Body of pancreas (tissue), 4 donors: Measurements from ENCODE around the gene NRCAM. TPM values are rescaled to one million over a fixed set of nuclear protein-coding genes. Genes with fewer than 3 reads are reported as not detected.
"Not testable (repeated sequence)": the region's sequence is repeated elsewhere in the genome, so short reads cannot be mapped to it uniquely, and the experiment has no call there.

Experiments
- ATAC-seq: fragments of 150-250 bp; one replicate; pipeline ENCODE4 v1.9.1; 2016
- DNase-seq, 4 donors: peaks; one replicate each; pipeline ENCODE4 v3.0.0-alpha.2; 2019
- H3K27ac ChIP-seq, 4 donors: fragments of 200-600 bp; sonication (generic); 1 replicate in 3 of 4; 2 replicates in 1 of 4; pipeline versions ENCODE4 v1.5.1 to v1.6.1; 2016 to 2019; ENCODE audit warnings: mild to moderate bottlenecking in 1 of 4, mixed read lengths in 1 of 4, moderate library complexity in 1 of 4
- H3K27me3 ChIP-seq, 2 donors: fragments of 200-600 bp; sonication (generic); one replicate each; pipeline ENCODE4 v1.6.0; 2016; ENCODE audit warnings: mild to moderate bottlenecking in 1 of 2
- H3K36me3 ChIP-seq, 2 donors: fragments of 200-600 bp; sonication (generic); replicated peaks in 1 of 2; 2 replicates each; pipeline ENCODE4 v1.5.1; 2016; ENCODE audit warnings: low read depth in 2 of 2; ENCODE audit not compliant: insufficient read depth in 1 of 2
- H3K4me1 ChIP-seq: fragments of 200-600 bp; sonication (generic); one replicate; pipeline ENCODE4 v1.6.0; 2016
- H3K4me3 ChIP-seq, 2 donors: fragments of 200-600 bp; sonication (generic); 1 replicate in 1 of 2; 2 replicates in 1 of 2; pipeline ENCODE4 v1.5.1; 2016 to 2019
- H3K9me3 ChIP-seq, 3 donors: fragments of 200-600 bp; sonication (generic); 1 replicate in 2 of 3; 2 replicates in 1 of 3; pipeline ENCODE4 v1.5.1; 2016
- POLR2A ChIP-seq, 3 donors: fragments of 450-650 bp; IDR thresholded peaks; one replicate each; pipeline ENCODE4 v1.6.1; 2016; ENCODE audit warnings: antibody characterized with exemption in 3 of 3, mild to moderate bottlenecking in 2 of 3
- WGBS, 2 donors: methylation state at CpG; one replicate each; pipeline ENCODE4 v1.1.5; 2017; 5-methylcytosine and 5-hydroxymethylcytosine counted together
- intact Hi-C: fragments of 100-400 bp; cut with DNase I; formaldehyde crosslinking; loops from one replicate; pipeline ENCODE4 v1.15.1; 2023
- total RNA-seq, 2 donors: library from RNA; depleted of rRNA; stranded (reverse); fragments of >200 nt; gene quantifications; one replicate each; pipeline ENCODE4 v1.1.0, GENCODE V29; 2016
- TF ChIP-seq, protein P1 (sequence below), 7 experiments: fragments of 450-650 bp in 4 of 7; fragments of 200-600 bp in 3 of 7; sonication (generic) in 3 of 7; IDR thresholded peaks; one replicate each; pipeline ENCODE4 v1.5.1; 2016 to 2019; ENCODE audit warnings: antibody characterized with exemption in 7 of 7

Gene NRCAM
- 10 to 100 TPM; 39.4 to 49.8 TPM for total RNA-seq

- ATAC-seq (peak; percentile 86), DNase-seq (peak; percentile 88 to 93 (median 90))
- H3K4me1 ChIP-seq: peaks cover 57% of the 10 kb centered on the region
- WGBS, 2 donors: 0 to 1% methylated on average over 10 to 62 of the region's 81 CpGs
- peak within 1 kb of the TSS; percentile 69 to 89 (median 86) for H3K27ac ChIP-seq
- no peaks in the 10 kb centered on the region for H3K36me3 ChIP-seq
- TF ChIP-seq POLR2A (IDR thresholded peaks at IDR 0.05): peak; percentile 44 to 76 (median 67)
- TF ChIP-seq, protein P1, sequence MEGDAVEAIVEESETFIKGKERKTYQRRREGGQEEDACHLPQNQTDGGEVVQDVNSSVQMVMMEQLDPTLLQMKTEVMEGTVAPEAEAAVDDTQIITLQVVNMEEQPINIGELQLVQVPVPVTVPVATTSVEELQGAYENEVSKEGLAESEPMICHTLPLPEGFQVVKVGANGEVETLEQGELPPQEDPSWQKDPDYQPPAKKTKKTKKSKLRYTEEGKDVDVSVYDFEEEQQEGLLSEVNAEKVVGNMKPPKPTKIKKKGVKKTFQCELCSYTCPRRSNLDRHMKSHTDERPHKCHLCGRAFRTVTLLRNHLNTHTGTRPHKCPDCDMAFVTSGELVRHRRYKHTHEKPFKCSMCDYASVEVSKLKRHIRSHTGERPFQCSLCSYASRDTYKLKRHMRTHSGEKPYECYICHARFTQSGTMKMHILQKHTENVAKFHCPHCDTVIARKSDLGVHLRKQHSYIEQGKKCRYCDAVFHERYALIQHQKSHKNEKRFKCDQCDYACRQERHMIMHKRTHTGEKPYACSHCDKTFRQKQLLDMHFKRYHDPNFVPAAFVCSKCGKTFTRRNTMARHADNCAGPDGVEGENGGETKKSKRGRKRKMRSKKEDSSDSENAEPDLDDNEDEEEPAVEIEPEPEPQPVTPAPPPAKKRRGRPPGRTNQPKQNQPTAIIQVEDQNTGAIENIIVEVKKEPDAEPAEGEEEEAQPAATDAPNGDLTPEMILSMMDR (IDR thresholded peaks at IDR 0.05): peak in 4 of 7 experiments; percentile 9 to 36 (median 26)
- H3K27me3 ChIP-seq: no peaks in the 10 kb centered on the region
- intact Hi-C loops: no loop called here
- no peaks in the 10 kb centered on the region for H3K9me3 ChIP-seq
- peak within 1 kb of the TSS; percentile 80 to 81 for H3K4me3 ChIP-seq
Observed at GRCh38 chr7:108455998-108456677, at the start of gene NRCAM. TSS of gene NRCAM (minus strand) at chr7:108456436. CDS start at chr7:108240064, 216,372 bp downstream.

DNA sequence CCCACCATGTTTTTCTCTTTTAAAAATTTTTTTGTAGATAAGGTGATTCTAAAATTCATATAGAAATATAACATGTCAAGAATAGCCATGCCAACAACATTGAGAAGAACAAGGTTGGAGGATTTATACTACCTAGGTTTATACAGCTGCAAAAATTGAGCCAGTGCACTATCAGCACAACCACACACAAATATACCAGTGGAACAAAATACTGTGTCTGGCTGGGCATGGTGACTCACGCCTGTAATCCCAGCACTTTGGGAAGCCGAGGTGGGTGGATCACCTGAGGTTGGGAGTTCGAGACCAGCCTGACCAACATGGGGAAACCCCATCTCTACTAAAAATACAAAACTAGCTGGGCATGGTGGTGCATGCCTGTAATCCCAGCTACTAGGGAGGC, 48.3 kb upstream of the NRCAM start:
- H3K4me3 ChIP-seq, ATAC-seq, H3K4me1 ChIP-seq, H3K27ac ChIP-seq, H3K9me3 ChIP-seq, H3K36me3 ChIP-seq, DNase-seq, H3K27me3 ChIP-seq, intact Hi-C loops: not testable (repeated sequence)
- 98 to 100% methylated on average over 3 of the region's 3 CpGs for WGBS, 2 donors

DNA sequence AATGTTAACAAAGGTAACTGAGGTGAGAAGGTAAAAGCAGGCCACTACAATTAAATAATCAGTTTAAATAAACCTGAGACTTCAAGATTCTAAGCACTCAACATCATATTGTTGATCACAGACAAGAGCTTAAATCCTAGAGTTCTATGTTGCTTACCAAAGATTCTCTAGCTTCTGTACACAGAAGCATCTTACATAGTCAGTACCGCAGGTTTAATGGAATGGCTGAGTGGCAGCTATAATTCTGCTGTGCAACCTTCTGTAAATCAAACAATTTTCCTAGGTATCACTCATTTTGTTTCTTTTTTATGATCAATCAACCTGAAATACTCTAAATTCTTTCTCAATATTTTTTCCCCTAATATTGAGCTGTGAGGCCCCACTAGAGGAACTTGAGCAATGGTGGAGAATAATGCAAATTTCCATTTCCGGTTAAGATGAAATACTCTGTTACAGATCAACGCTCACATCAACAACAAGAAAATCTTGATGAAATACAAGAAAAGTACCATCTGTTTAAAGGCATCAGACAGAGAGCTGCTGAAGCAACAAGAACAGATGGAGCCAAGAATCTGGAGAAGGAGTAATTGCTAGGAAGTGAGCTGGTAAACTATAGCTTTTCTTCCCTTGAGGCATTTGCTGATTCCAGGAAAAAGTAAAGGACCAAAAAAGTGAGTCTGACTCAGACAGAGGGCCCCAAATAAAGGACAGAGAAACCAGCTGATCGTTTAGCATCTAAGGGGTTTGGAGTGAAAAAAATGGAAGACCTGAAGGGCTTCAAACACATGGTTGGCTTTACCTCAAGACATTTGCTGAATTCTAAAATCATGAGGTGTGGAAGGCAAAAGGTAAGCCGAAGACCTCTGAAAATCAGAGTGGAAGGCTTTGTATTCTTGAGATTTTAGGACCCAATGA, 47.1 kb upstream of the NRCAM start:
- DNase-seq (no peak), ATAC-seq (no peak)
- H3K4me1 ChIP-seq: no peaks in the 10 kb centered on the region
- TF ChIP-seq POLR2A (IDR thresholded peaks at IDR 0.05): no peak
- TF ChIP-seq, protein P1 (IDR thresholded peaks at IDR 0.05): no peak
- no peak overlapping the region for H3K27ac ChIP-seq
- no peak overlapping the region for H3K4me3 ChIP-seq
- intact Hi-C loops: no loop called here
- H3K27me3 ChIP-seq: no peaks in the 10 kb centered on the region
- H3K9me3 ChIP-seq: no peaks in the 10 kb centered on the region
- WGBS, 2 donors: 81 to 91% methylated on average over 5 of the region's 5 CpGs
- peaks cover 4 to 5% of the 10 kb centered on the region in 2 donors for H3K36me3 ChIP-seq

- H3K27me3 ChIP-seq: no peaks in the 10 kb centered on the region
- intact Hi-C loops: no loop called here
- no peak overlapping the region for H3K4me3 ChIP-seq
- no peak for TF ChIP-seq POLR2A (IDR thresholded peaks at IDR 0.05)
- TF ChIP-seq, protein P1 (IDR thresholded peaks at IDR 0.05): no peak
- DNase-seq: no peak
- no peaks in the 10 kb centered on the region for H3K9me3 ChIP-seq
- ATAC-seq: no peak
- 81 to 89% methylated on average over 1 of the region's 1 CpG for WGBS, 2 donors
- no peaks in the 10 kb centered on the region for H3K4me1 ChIP-seq
- no peak overlapping the region for H3K27ac ChIP-seq
- peaks cover 0 to 5% of the 10 kb centered on the region in 2 donors for H3K36me3 ChIP-seq
Observed at GRCh38 chr7:108499566-108499965, 43.3 kb upstream of the NRCAM start.

DNA sequence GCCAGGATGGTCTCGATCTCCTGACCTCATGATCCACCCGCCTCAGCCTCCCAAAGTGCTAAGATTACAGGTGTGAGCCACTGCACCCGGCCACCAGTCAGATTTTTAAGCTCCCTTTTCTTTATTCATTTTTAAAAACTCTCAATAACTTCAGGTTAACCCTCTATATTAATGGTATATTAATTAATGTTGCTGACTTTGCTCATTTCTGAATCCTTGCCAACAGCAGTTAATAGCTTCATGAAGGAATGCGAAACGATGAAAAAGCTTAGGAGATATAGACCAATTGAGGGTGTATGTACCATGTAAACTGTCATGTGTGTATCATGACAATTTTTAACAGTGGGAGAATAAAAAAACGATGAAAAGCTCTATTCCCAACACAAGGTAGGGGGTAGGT, 42.2 kb upstream of the NRCAM start:
- ATAC-seq: no peak
- Histone ChIP-seq H3K36me3 (peaks cover 0 to 5% of the 10 kb centered on the region in 2 donors), H3K4me1 (no peaks in the 10 kb centered on the region), H3K9me3 (no peaks in the 10 kb centered on the region), H3K27ac (no peak overlapping the region), H3K27me3 (no peaks in the 10 kb centered on the region), H3K4me3 (no peak overlapping the region)
- intact Hi-C loops: no loop called here
- TF ChIP-seq POLR2A (IDR thresholded peaks at IDR 0.05): no peak
- TF ChIP-seq, protein P1 (IDR thresholded peaks at IDR 0.05): no peak
- no peak for DNase-seq
- WGBS, 2 donors: 76 to 83% methylated on average over 6 of the region's 6 CpGs
